Upper lobe of right lung (tissue), 1 donor: ENCODE measurements around the gene PCDHA4. TPM values are rescaled to one million over a fixed set of nuclear protein-coding genes. Genes with fewer than 3 reads are reported as not detected.
"Not testable (repeated sequence)": the region's sequence is repeated elsewhere in the genome, so short reads cannot be mapped to it uniquely, and the experiment has no call there.

Experiments
- ATAC-seq: fragments of 200-7000 bp; cut with Tn5 transposase; one replicate; pipeline ENCODE4 v1.9.1; 2020; ENCODE audit warnings: mild to moderate bottlenecking, moderate library complexity
- DNase-seq: peaks from one replicate; pipeline ENCODE4 v3.0.0-alpha.2; 2020
- H3K27ac ChIP-seq: fragments of 200-600 bp; one replicate; pipeline ENCODE4 v1.8.0; 2022
- H3K27me3 ChIP-seq: fragments of 200-600 bp; one replicate; pipeline ENCODE4 v1.8.0; 2022; ENCODE audit warnings: mild to moderate bottlenecking
- H3K36me3 ChIP-seq: fragments of 200-600 bp; one replicate; pipeline ENCODE4 v1.8.0; 2022
- H3K4me1 ChIP-seq: fragments of 200-600 bp; one replicate; pipeline ENCODE4 v1.8.0; 2022
- H3K4me3 ChIP-seq: fragments of 200-600 bp; one replicate; pipeline ENCODE4 v1.8.0; 2022; ENCODE audit warnings: mild to moderate bottlenecking
- H3K9me3 ChIP-seq: fragments of 200-600 bp; one replicate; pipeline ENCODE4 v1.8.0; 2022
- CTCF ChIP-seq: fragments of 200-600 bp; IDR thresholded peaks from one replicate; pipeline ENCODE4 v1.8.0; 2022; ENCODE audit warnings: antibody characterized with exemption
- intact Hi-C: fragments of 100-400 bp; cut with DNase I; formaldehyde crosslinking; loops from one replicate; pipeline ENCODE4 v1.11.0; 2022
- long read RNA-seq: library from polyadenylated mRNA; unstranded; transcript quantifications from one replicate; pipeline ENCODE4 v2.0.0, GENCODE V29; 2021
- total RNA-seq: library from RNA; stranded (reverse); fragmentation: NEBNext Ultra II Directional; extraction: Animal tissue kit (Norgen Biotek cat#: 25700); gene quantifications from one replicate; pipeline ENCODE4 v1.2.1, GENCODE V29; 2021
- donor health status: DM: no; HTN: yes; CAD: no; lungs with severe emphysema.

PCDHA4 gene
- 1.1 TPM for total RNA-seq
- long read RNA-seq, partial matches to known transcripts = 0 of 1 reads
- long read RNA-seq, other reads (novel, unspliced or antisense) = 1 of 1 reads

GRCh38 chr5:140806834-140807775, at the start of gene PCDHA4:
Gene PCDHA4, plus strand, starts transcription at chr5:140807068.
- no peaks in the 10 kb centered on the region for H3K9me3 ChIP-seq
- TF ChIP-seq CTCF = peak; percentile 45
- peak within 1 kb of the TSS; percentile 46 for H3K4me3 ChIP-seq
- H3K27me3 ChIP-seq = peaks cover 3% of the 10 kb centered on the region
- H3K36me3 ChIP-seq = no peaks in the 10 kb centered on the region
- intact Hi-C loops = no loop called here
- no peaks in the 10 kb centered on the region for H3K4me1 ChIP-seq
- peak; percentile 65 for DNase-seq
- ATAC-seq = peak; percentile 77
- H3K27ac ChIP-seq = no peak within 1 kb of the TSS

GRCh38 chr5:140764177-140764973, 42.5 kb upstream of the PCDHA4 start:
- ATAC-seq = no peak
- H3K27ac ChIP-seq = no peak overlapping the region
- no peaks in the 10 kb centered on the region for H3K36me3 ChIP-seq
- H3K9me3 ChIP-seq = peaks cover 95% of the 10 kb centered on the region
- H3K27me3 ChIP-seq = no peaks in the 10 kb centered on the region
- no peak overlapping the region for H3K4me3 ChIP-seq
- no peak for DNase-seq
- intact Hi-C loops = no loop called here
- no peaks in the 10 kb centered on the region for H3K4me1 ChIP-seq
- TF ChIP-seq CTCF = no peak

- TF ChIP-seq CTCF = no peak
- no peak for DNase-seq
- intact Hi-C loops = no loop called here
- Histone ChIP-seq H3K27ac (no peak overlapping the region), H3K27me3 (no peaks in the 10 kb centered on the region), H3K9me3 (peaks cover 89% of the 10 kb centered on the region), H3K4me1 (no peaks in the 10 kb centered on the region), H3K4me3 (no peak overlapping the region), H3K36me3 (no peaks in the 10 kb centered on the region)
- no peak for ATAC-seq
Measured at GRCh38 chr5:140767444-140767843, 39.4 kb upstream of the PCDHA4 start.

GRCh38 chr5:140780512-140780911, 26.4 kb upstream of the PCDHA4 start:
- Histone ChIP-seq H3K4me3 (no peak overlapping the region), H3K4me1 (no peaks in the 10 kb centered on the region), H3K36me3 (no peaks in the 10 kb centered on the region), H3K27me3 (peaks cover under 1% of the 10 kb centered on the region), H3K27ac (no peak overlapping the region), H3K9me3 (peaks cover 24% of the 10 kb centered on the region)
- no peak for TF ChIP-seq CTCF
- no peak for DNase-seq
- intact Hi-C loops = no loop called here
- ATAC-seq = no peak

GRCh38 chr5:140785905-140786686, 20.8 kb upstream of the PCDHA4 start, which contains the start of gene PCDHA1:
Gene PCDHA1, plus strand, starts transcription at chr5:140786140.
- DNase-seq (no peak), ATAC-seq (no peak)
- intact Hi-C loops = no loop called here
- Histone ChIP-seq H3K27ac (no peak within 1 kb of the TSS), H3K36me3 (no peaks in the 10 kb centered on the region), H3K9me3 (peaks cover 5% of the 10 kb centered on the region), H3K4me1 (no peaks in the 10 kb centered on the region), H3K4me3 (no peak within 1 kb of the TSS), H3K27me3 (peaks cover 33% of the 10 kb centered on the region)
- no peak for TF ChIP-seq CTCF

- H3K27me3 ChIP-seq = peaks cover 33% of the 10 kb centered on the region
- H3K4me3 ChIP-seq, H3K9me3 ChIP-seq, H3K36me3 ChIP-seq, DNase-seq, ATAC-seq, intact Hi-C loops, H3K4me1 ChIP-seq, H3K27ac ChIP-seq: not testable (repeated sequence)
Measured at GRCh38 chr5:140787422-140787821, 19.4 kb upstream of the PCDHA4 start.

- H3K36me3 ChIP-seq, ATAC-seq, intact Hi-C loops, DNase-seq, H3K27ac ChIP-seq, H3K9me3 ChIP-seq, H3K4me3 ChIP-seq, H3K4me1 ChIP-seq: not testable (repeated sequence)
- H3K27me3 ChIP-seq = peaks cover 33% of the 10 kb centered on the region
Measured at GRCh38 chr5:140787849-140788504, 18.9 kb upstream of the PCDHA4 start.
